ENCODE results near the gene SNAP25.

GRCh38 chr20:10304471-10305046 lies 85.9 kb downstream of the SNAP25 start:
- TF ChIP-seq CTCF (IDR thresholded peaks at IDR 0.05; ENCODE audit: insufficient read depth, low read length, poor library complexity, severe bottlenecking) (no peak), EZH2phosphoT487 (conservative IDR thresholded peaks at IDR 0.05; ENCODE audit: low read length) (no peak)
